H1 (cell line): Measurements from ENCODE around the gene ADGRB3. TPM values are rescaled to one million over a fixed set of nuclear protein-coding genes. Genes with fewer than 3 reads are reported as not detected.

ENCODE experiments used
- CTCF ChIA-PET: fragments of 300-600 bp; sonication (Branson Sonifier 250); formaldehyde crosslinking; loops from one replicate; lab custom pipeline; 2021; ENCODE audit not compliant: partially characterized antibody; lab: Charles Lee
- POLR2A ChIA-PET: fragments of 300-600 bp; sonication (Branson Sonifier 250); formaldehyde crosslinking; loops from one replicate; lab custom pipeline; 2021; ENCODE audit warnings: inconsistent platforms; ENCODE audit not compliant: partially characterized antibody; lab: Charles Lee
- DNase-seq, 2 experiments: peaks; one replicate each; pipeline versions ENCODE4 v3.0.0 to v3.0.0-alpha.2; 2010 to 2022; ENCODE audit warnings: low spot score in 2 of 2, low read depth in 1 of 2, mixed read lengths in 1 of 2
- FAIRE-seq: peaks from 2 replicates; lab custom pipeline; 2011; peaks lifted over from hg19 to GRCh38; lab: Jason Lieb, UNC
- H2AFZ ChIP-seq: 2 replicates; pipeline ENCODE4 v1.8.1; 2012; ENCODE audit warnings: low read length, inconsistent platforms
- H2AK5ac ChIP-seq: 2 replicates; pipeline ENCODE4 v1.6.1; 2013; ENCODE audit warnings: low read depth, low read length
- H2BK120ac ChIP-seq: replicated peaks from 2 replicates; pipeline ENCODE3; 2013; ENCODE audit warnings: low read depth, low read length, inconsistent platforms
- H2BK12ac ChIP-seq: 2 replicates; pipeline ENCODE4 v1.6.1; 2013; ENCODE audit warnings: low read depth, low read length
- H2BK15ac ChIP-seq: 2 replicates; pipeline ENCODE4 v1.6.1; 2013; ENCODE audit warnings: low read length
- H2BK20ac ChIP-seq: 2 replicates; pipeline ENCODE4 v1.6.1; 2013; ENCODE audit warnings: low read length
- H2BK5ac ChIP-seq: 2 replicates; pipeline ENCODE4 v1.6.1; 2013; ENCODE audit warnings: low read depth, low read length
- H3K14ac ChIP-seq: 2 replicates; pipeline ENCODE4 v1.6.1; 2013; ENCODE audit warnings: inconsistent platforms; ENCODE audit not compliant: insufficient read length
- H3K18ac ChIP-seq: 2 replicates; pipeline ENCODE4 v1.6.1; 2013; ENCODE audit warnings: low read length; ENCODE audit errors: extremely low read depth
- H3K23ac ChIP-seq: 2 replicates; pipeline ENCODE4 v1.6.1; 2013; ENCODE audit warnings: inconsistent platforms; ENCODE audit not compliant: insufficient read length
- H3K23me2 ChIP-seq: 2 replicates; pipeline ENCODE4 v1.6.1; 2013; ENCODE audit warnings: low read depth, low read length
- H3K27ac ChIP-seq: 2 replicates; pipeline ENCODE4 v1.6.1; 2011; ENCODE audit warnings: low read depth, low read length, inconsistent platforms
- H3K27me3 ChIP-seq, 4 experiments: replicated peaks in 1 of 4; 1 replicate in 1 of 4; 2 replicates in 3 of 4; pipeline versions ENCODE4 v1.6.1 to v1.8.1; 2011 to 2013; ENCODE audit warnings: low read length in 3 of 4, mild to moderate bottlenecking in 3 of 4, inconsistent platforms in 2 of 4, mixed read lengths in 2 of 4, moderate library complexity in 1 of 4; ENCODE audit not compliant: control insufficient read depth in 3 of 4, insufficient read depth in 3 of 4; ENCODE audit errors: extremely low read depth in 1 of 4
- H3K36me3 ChIP-seq, 4 experiments: 2 replicates each; pipeline versions ENCODE4 v1.6.1 to v1.8.1; 2011 to 2013; ENCODE audit warnings: mild to moderate bottlenecking in 4 of 4, low read length in 3 of 4, moderate library complexity in 2 of 4, control low read depth in 1 of 4, inconsistent platforms in 1 of 4; ENCODE audit not compliant: insufficient read depth in 4 of 4, control insufficient read depth in 2 of 4
- H3K4ac ChIP-seq: replicated peaks from 2 replicates; pipeline ENCODE3; 2013; ENCODE audit warnings: low read length, low read depth, mixed read lengths, inconsistent platforms; ENCODE audit not compliant: insufficient read length
- H3K4me1 ChIP-seq, 4 experiments: replicated peaks in 1 of 4; 1 replicate in 1 of 4; 2 replicates in 3 of 4; pipeline versions ENCODE4 v1.6.1 to v1.8.1; 2011 to 2013; ENCODE audit warnings: low read length in 3 of 4, inconsistent platforms in 2 of 4, mixed read lengths in 1 of 4; ENCODE audit not compliant: insufficient read depth in 4 of 4, control insufficient read depth in 3 of 4
- H3K4me2 ChIP-seq, 2 experiments: 2 replicates each; pipeline versions ENCODE4 v1.6.1 to v1.8.1; 2011 to 2013; ENCODE audit warnings: low read depth in 2 of 2, low read length in 2 of 2, control low read depth in 1 of 2, inconsistent platforms in 1 of 2, mild to moderate bottlenecking in 1 of 2; ENCODE audit not compliant: insufficient read depth in 1 of 2
- H3K4me3 ChIP-seq, 4 experiments: fragments of 200-600, 300-600 bp in 1 of 4; sonication (generic), shearing (Covaris generic), sonication (Bioruptor Twin) in 1 of 4; 2 replicates each; pipeline versions ENCODE4 v1.5.1 to v1.8.1; 2011 to 2016; ENCODE audit warnings: low read length in 4 of 4, low read depth in 3 of 4, control low read depth in 2 of 4, inconsistent platforms in 2 of 4, mild to moderate bottlenecking in 2 of 4, mixed read lengths in 1 of 4, moderate library complexity in 1 of 4; ENCODE audit not compliant: insufficient read depth in 2 of 4; ENCODE audit errors: extremely low read depth in 1 of 4
- H3K56ac ChIP-seq: replicated peaks from 2 replicates; pipeline ENCODE3; 2013; ENCODE audit warnings: low read depth, mild to moderate bottlenecking, mixed read lengths, low read length, inconsistent platforms; ENCODE audit not compliant: insufficient read length
- H3K79me1 ChIP-seq: 2 replicates; pipeline ENCODE4 v1.6.1; 2013; ENCODE audit warnings: low read depth, low read length, control low read depth
- H3K79me2 ChIP-seq, 2 experiments: 2 replicates each; pipeline versions ENCODE4 v1.6.1 to v1.8.1; 2012 to 2013; ENCODE audit warnings: low read length in 2 of 2, mild to moderate bottlenecking in 2 of 2, inconsistent platforms in 1 of 2; ENCODE audit not compliant: insufficient read depth in 2 of 2, control insufficient read depth in 1 of 2
- H3K9ac ChIP-seq, 4 experiments: replicated peaks in 1 of 4; 1 replicate in 1 of 4; 2 replicates in 3 of 4; pipeline versions ENCODE4 v1.6.1 to v1.8.1; 2011 to 2013; ENCODE audit warnings: low read depth in 3 of 4, low read length in 3 of 4, control low read depth in 2 of 4, mild to moderate bottlenecking in 2 of 4, moderate library complexity in 2 of 4, inconsistent platforms in 1 of 4; ENCODE audit errors: extremely low read depth in 1 of 4
- H3K9me3 ChIP-seq, 2 experiments: 2 replicates each; pipeline versions ENCODE4 v1.6.1 to v1.8.1; 2012 to 2013; ENCODE audit warnings: mild to moderate bottlenecking in 2 of 2, moderate library complexity in 2 of 2, control low read depth in 1 of 2, inconsistent platforms in 1 of 2, low read depth in 1 of 2, low read length in 1 of 2, mixed read lengths in 1 of 2; ENCODE audit not compliant: insufficient read depth in 2 of 2
- H4K20me1 ChIP-seq, 2 experiments: replicated peaks in 1 of 2; 2 replicates each; pipeline versions ENCODE3 to v1.8.1; 2011 to 2013; ENCODE audit warnings: inconsistent platforms in 2 of 2, low read length in 2 of 2, mild to moderate bottlenecking in 1 of 2; ENCODE audit not compliant: insufficient read depth in 2 of 2, control insufficient read depth in 1 of 2
- H4K5ac ChIP-seq: 2 replicates; pipeline ENCODE4 v1.6.1; 2013; ENCODE audit warnings: low read length, low read depth, mixed read lengths, inconsistent platforms; ENCODE audit not compliant: insufficient read length
- H4K8ac ChIP-seq: 2 replicates; pipeline ENCODE4 v1.8.0; 2013; ENCODE audit warnings: mild to moderate bottlenecking, moderate library complexity, low read length, inconsistent platforms; ENCODE audit not compliant: insufficient read depth; ENCODE audit errors: extremely low read depth
- H4K91ac ChIP-seq: replicated peaks from 2 replicates; pipeline ENCODE3; 2013; ENCODE audit warnings: low read length, mixed read lengths, inconsistent platforms; ENCODE audit not compliant: insufficient read length
- ASH2L ChIP-seq: fragments of 200-600, 300-600 bp; sonication (generic); IDR thresholded peaks from one replicate; pipeline ENCODE4 v1.7.1; 2017; ENCODE audit warnings: low read length
- BRCA1 ChIP-seq: IDR thresholded peaks from 2 replicates; pipeline ENCODE4 v1.6.1; 2012; ENCODE audit warnings: low read depth, low read length, improper control_type of control experiment
- CHD2 ChIP-seq: IDR thresholded peaks from 2 replicates; pipeline ENCODE4 v1.6.1; 2012; ENCODE audit warnings: low read length, improper control_type of control experiment
- GTF2F1 ChIP-seq: IDR thresholded peaks from 2 replicates; pipeline ENCODE4 v1.6.1; 2012; ENCODE audit warnings: low read depth, low read length, improper control_type of control experiment, borderline replicate concordance
- MAX ChIP-seq: IDR thresholded peaks from 2 replicates; pipeline ENCODE4 v1.6.1; 2012; ENCODE audit warnings: inconsistent platforms
- POLR2AphosphoS5 ChIP-seq: IDR thresholded peaks from 2 replicates; pipeline ENCODE4 v1.6.1; 2011; ENCODE audit warnings: low read depth, low read length
- RNF2 ChIP-seq: fragments of 200-900, 300-1000 bp; sonication (generic); IDR thresholded peaks from 2 replicates; pipeline ENCODE4 v1.7.1; 2016; ENCODE audit warnings: borderline replicate concordance, low read depth, mild to moderate bottlenecking, antibody characterized with exemption, low read length; ENCODE audit not compliant: poor library complexity, severe bottlenecking; ENCODE audit errors: missing control alignments
- RXRA ChIP-seq: IDR thresholded peaks from 2 replicates; pipeline ENCODE4 v1.6.1; 2011; ENCODE audit warnings: low read depth, mild to moderate bottlenecking, low read length, moderate library complexity; ENCODE audit not compliant: insufficient read depth
- TAF7 ChIP-seq: optimal IDR thresholded peaks from 2 replicates; pipeline ENCODE3; 2011; ENCODE audit warnings: low read depth, mild to moderate bottlenecking, inconsistent platforms, low read length, moderate library complexity, borderline replicate concordance
- TBP ChIP-seq: IDR thresholded peaks from 2 replicates; pipeline ENCODE4 v1.6.1; 2011; ENCODE audit warnings: low read depth, low read length, improper control_type of control experiment
- TEAD4 ChIP-seq: IDR thresholded peaks from 2 replicates; pipeline ENCODE4 v1.6.1; 2012; ENCODE audit warnings: low read depth, low read length, inconsistent platforms, mixed read lengths
- WGBS, 2 experiments: shearing (Covaris generic) in 1 of 2; methylation state at CpG; one replicate each; pipeline versions ENCODE4 v1.1.6 to v1.1.7; 2013 to 2015; ENCODE audit warnings: low lambda C conversion rate in 2 of 2, mixed read lengths in 2 of 2, inconsistent platforms in 1 of 2, low coverage in 1 of 2, missing lambda C conversion rate in 1 of 2; ENCODE audit not compliant: insufficient replicate concordance in 2 of 2, insufficient coverage in 1 of 2, insufficient read length in 1 of 2; ENCODE audit errors: extremely low coverage in 1 of 2, missing lambda C conversion rate in 1 of 2; 5-methylcytosine and 5-hydroxymethylcytosine counted together
- polyA plus RNA-seq, 7 experiments: library from polyadenylated mRNA; depleted of rRNA in 3 of 7; stranded (reverse) in 5 of 7; unstranded in 2 of 7; fragments of >200 nt in 5 of 7; fragments of 200-250 nt in 2 of 7; gene quantifications; 1 replicate in 5 of 7; 2 replicates in 1 of 7; 4 replicates in 1 of 7; pipeline versions ENCODE4 v1.2.1 to v1.2.3, GENCODE V29; 2011 to 2013; ENCODE audit warnings: missing spikeins in 2 of 7, mixed read lengths in 2 of 7
- total RNA-seq: library from RNA; stranded (reverse); fragmentation: NEBNext Ultra II Directional; extraction: Animal tissue kit (Norgen Biotek cat#: 25700); gene quantifications from 2 replicates; pipeline ENCODE4 v1.2.1, GENCODE V29; 2021

The ADGRB3 gene
- total and polyA plus RNA-seq, 2 of the 8 experiments (the other 6 are each of a cell fraction or from before 2014, with no cell fraction given), result 0.35 to 1.2 TPM

GRCh38 chr6:68625998-68626397 lies 9.1 kb upstream of the ADGRB3 start:
- CTCF ChIA-PET, result interaction anchor here (0.8 to 1.2 kb wide), 2 partner anchors 9 to 53 kb away, joined by 5 to 6 read pairs; partner anchors contain the start of gene ADGRB3
- POLR2A ChIA-PET, result no interaction called here
- H2BK12ac ChIP-seq, result no peak overlapping the region

More at GRCh38 chr6:68625998-68626397, 9.1 kb upstream of the ADGRB3 start:
- no peak for DNase-seq
- Histone ChIP-seq H3K56ac (no peak overlapping the region), H3K27ac (no peak overlapping the region), H2BK20ac (no peak overlapping the region), H2AFZ (no peak overlapping the region), H2AK5ac (no peak overlapping the region), H3K9me3 (no peaks in the 10 kb centered on the region), H3K4me3 (no peak overlapping the region), H4K8ac (no peak overlapping the region), H3K9ac (no peak overlapping the region), H4K91ac (no peak overlapping the region), H2BK120ac (no peak overlapping the region), H3K14ac (no peak overlapping the region), H3K4me1 (peaks cover 0 to 7% (median 3%) of the 10 kb centered on the region in 4 experiments; a peak in 3 of 7 replicates), H3K18ac (no peak overlapping the region), H2BK15ac (no peak overlapping the region), H4K5ac (no peak overlapping the region), H3K36me3 (no peaks in the 10 kb centered on the region), H2BK5ac (no peak overlapping the region), H3K4me2 (no peak overlapping the region), H3K4ac (no peak overlapping the region), H3K79me2 (no peaks in the 10 kb centered on the region), H3K23me2 (0 out of 2 replicates have a peak, but pooled peaks cover 3% of the 10 kb centered on the region), H4K20me1 (no peaks in the 10 kb centered on the region), H3K27me3 (no peaks in the 10 kb centered on the region), H3K23ac (no peak overlapping the region), H3K79me1 (no peaks in the 10 kb centered on the region; the same call in 1 of the 2 replicates)
- 95% methylated on average over 6 of the region's 6 CpGs; no CpG with 5 or more reads in 1 of the 2 experiments for WGBS, 2 experiments
- FAIRE-seq, result no peak
- no peak for TF ChIP-seq TAF7
- TF ChIP-seq BRCA1, result no peak
- TF ChIP-seq TBP, result no peak
- no peak for TF ChIP-seq ASH2L
- TF ChIP-seq MAX, result no peak
- TF ChIP-seq GTF2F1, result no peak
- TF ChIP-seq RXRA, result no peak
- TF ChIP-seq TEAD4, result no peak
- TF ChIP-seq RNF2, result no peak
- TF ChIP-seq CHD2, result no peak
- TF ChIP-seq POLR2AphosphoS5, result no peak
